ENCODE results near the gene RTF2.

- TF ChIP-seq CTCF (IDR thresholded peaks at IDR 0.05; ENCODE audit: insufficient read depth, low read depth, low read length) (no peak), EZH2 (IDR thresholded peaks at IDR 0.05; ENCODE audit: insufficient read depth, low read length) (no peak)
These were observed 15.1 kb upstream of the RTF2 start for GRCh38 chr20:56453352-56453751.
